ENCODE measurements around the gene CDH13.

GRCh38 chr16:83206426-83206825 is 579.7 kb downstream of the CDH13 start:
- TF ChIP-seq CTCF (IDR thresholded peaks at IDR 0.05; ENCODE audit: low read depth, low read length, poor library complexity, severe bottlenecking) (no peak), EZH2phosphoT487 (IDR thresholded peaks at IDR 0.05; ENCODE audit: borderline replicate concordance, low read length) (no peak)

All from DOHH2 (cell line).